Measurements from ENCODE around the gene KRT17. TPM values are rescaled to one million over a fixed set of nuclear protein-coding genes. Genes with fewer than 3 reads are reported as not detected.

KRT17 gene
- total RNA-seq, 1 experiment from 2014 or later, result 29.0 TPM

DNA sequence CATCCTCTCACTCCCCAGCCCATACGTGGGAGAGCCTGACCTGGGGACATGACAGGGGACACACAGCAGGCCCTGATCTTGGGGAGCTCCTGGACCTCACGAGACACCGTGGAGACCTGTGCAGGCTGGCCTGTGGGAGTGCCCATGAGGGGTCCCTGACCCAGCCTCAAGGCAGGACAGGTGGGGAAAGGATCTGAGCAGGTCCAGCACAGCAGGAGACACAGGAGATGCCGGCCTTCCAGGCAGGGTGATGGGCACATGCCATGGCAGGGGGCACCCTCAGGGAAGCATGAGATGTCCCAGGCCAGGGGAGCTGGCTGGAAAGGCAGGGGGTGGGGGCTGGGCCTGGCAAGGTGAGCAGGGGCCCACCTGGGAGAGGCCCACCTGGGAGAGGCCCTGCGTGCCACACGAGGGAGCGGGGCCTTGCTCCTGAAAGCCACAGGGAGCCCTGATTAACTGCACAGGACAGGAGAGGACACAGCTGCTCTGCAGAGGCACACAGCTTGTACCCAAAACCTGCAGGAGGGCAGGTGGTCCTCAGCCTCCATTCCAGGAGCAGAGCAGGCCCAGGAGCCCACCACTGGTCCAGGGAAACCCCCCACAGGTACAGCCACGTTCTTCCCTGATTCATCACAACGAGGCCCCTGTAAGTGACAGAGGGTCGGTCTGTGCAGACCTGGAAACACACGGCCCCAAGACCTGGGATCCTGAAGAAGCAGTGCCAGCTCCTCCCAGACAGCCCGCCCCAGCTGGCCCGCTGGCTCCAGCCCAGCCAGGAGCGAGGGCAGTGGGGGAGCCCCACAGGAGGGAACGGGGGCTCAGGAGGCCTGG, 26.6 kb upstream of the KRT17 start:
- peak overlapping the region; percentile 98 for H3K27ac ChIP-seq
- no peak overlapping the region for H2AFZ ChIP-seq
- no peak overlapping the region; the same call in 1 of the 2 replicates for H3K4me2 ChIP-seq
- ChIA-PET CTCF (interaction anchor here (1.0 to 3.7 kb wide), 3 partner anchors 12 to 102 kb away, joined by 3 to 39 read pairs (median 12); no protein-coding TSS in a partner anchor), POLR2A (ENCODE audit: unreplicated experiment) (interaction anchor here (0.5 to 0.7 kb wide), 2 partner anchors 102 to 1711 kb away, joined by 3 to 4 read pairs; no protein-coding TSS in a partner anchor)
- no TSS peak for BruUV-seq (replicated peaks)
- no peak for TF ChIP-seq EZH2 (IDR thresholded peaks at IDR 0.05; ENCODE audit: low read depth)
- no peak for TF ChIP-seq CTCF (conservative IDR thresholded peaks at IDR 0.05)
- peaks cover 70% of the 10 kb centered on the region for H3K4me1 ChIP-seq (replicated peaks; ENCODE audit: insufficient read depth)
- H3K4me3 ChIP-seq, result no peak overlapping the region
- peaks cover 14% of the 10 kb centered on the region; the same call in 1 of the 2 replicates for H3K79me2 ChIP-seq (ENCODE audit: low read depth)
- no peak for DNase-seq
- H3K36me3 ChIP-seq (ENCODE audit: low read depth), result no peaks in the 10 kb centered on the region
- intact Hi-C loops (cut with micrococcal nuclease; ENCODE audit: unreplicated experiment), result loop anchor here (5.0 kb wide), 2 partner anchors 799 to 1134 kb away; no protein-coding TSS in a partner anchor
- peaks cover 39% of the 10 kb centered on the region for H3F3A ChIP-seq (ENCODE audit: insufficient read depth, low read depth)
- no peaks in the 10 kb centered on the region for H3K27me3 ChIP-seq (ENCODE audit: insufficient read depth, low read depth)
- no peaks in the 10 kb centered on the region for H4K20me1 ChIP-seq (ENCODE audit: insufficient read depth)
- no peaks in the 10 kb centered on the region for H3K9me2 ChIP-seq (ENCODE audit: insufficient read depth)
- H3K9me3 ChIP-seq (ENCODE audit: insufficient read depth, low read depth), result no peaks in the 10 kb centered on the region

GRCh38 chr17:41649923-41650519, 25.6 kb upstream of the KRT17 start:
- TF ChIP-seq EZH2 (IDR thresholded peaks at IDR 0.05; ENCODE audit: low read depth), result no peak
- TF ChIP-seq CTCF (conservative IDR thresholded peaks at IDR 0.05), result no peak
- no peaks in the 10 kb centered on the region for H3K9me3 ChIP-seq (ENCODE audit: insufficient read depth, low read depth)
- ChIA-PET CTCF (interaction anchor here (2.2 to 3.7 kb wide), 3 partner anchors 8 to 101 kb away, joined by 10 to 39 read pairs (median 12); no protein-coding TSS in a partner anchor), POLR2A (ENCODE audit: unreplicated experiment) (interaction anchor here (0.5 to 0.7 kb wide), 3 partner anchors 101 to 195 kb away, joined by 4 to 6 read pairs (median 4); no protein-coding TSS in a partner anchor)
- no peaks in the 10 kb centered on the region for H3K27me3 ChIP-seq (ENCODE audit: insufficient read depth, low read depth)
- H3K4me1 ChIP-seq (replicated peaks; ENCODE audit: insufficient read depth), result peaks cover 69% of the 10 kb centered on the region
- BruUV-seq (replicated peaks), result no TSS peak
- H3K9me2 ChIP-seq (ENCODE audit: insufficient read depth), result no peaks in the 10 kb centered on the region
- H3K79me2 ChIP-seq (ENCODE audit: low read depth), result peaks cover 13% of the 10 kb centered on the region; the same call in 1 of the 2 replicates
- H3K27ac ChIP-seq, result peak overlapping the region; percentile 98
- no peak overlapping the region for H2AFZ ChIP-seq
- no peaks in the 10 kb centered on the region for H4K20me1 ChIP-seq (ENCODE audit: insufficient read depth)
- no peak for DNase-seq
- H3K36me3 ChIP-seq (ENCODE audit: low read depth), result no peaks in the 10 kb centered on the region
- intact Hi-C loops (cut with micrococcal nuclease; ENCODE audit: unreplicated experiment), result loop anchor here (5.0 kb wide), 3 partner anchors 798 to 1133 kb away; no protein-coding TSS in a partner anchor
- H3K4me2 ChIP-seq, result no peak overlapping the region
- peaks cover 38% of the 10 kb centered on the region for H3F3A ChIP-seq (ENCODE audit: insufficient read depth, low read depth)
- no peak overlapping the region for H3K4me3 ChIP-seq

Measured in PC-9 (cell line).